Endothelial cell of umbilical vein (primary cell): ENCODE data around the gene MT1B.
A peak's percentile ranks its signal among the peaks of the same experiment; 100 is the strongest.

Source experiments
- CTCF ChIP-seq, 2 donors: IDR thresholded peaks; 1 replicate in 1 of 2; 2 replicates in 1 of 2; pipeline ENCODE4 v1.5.1; 2011; ENCODE audit warnings: low read length in 2 of 2, mild to moderate bottlenecking in 2 of 2, moderate library complexity in 2 of 2, control low read depth in 1 of 2, inconsistent platforms in 1 of 2, low read depth in 1 of 2; ENCODE audit not compliant: insufficient read depth in 1 of 2; ENCODE audit errors: extremely low read depth in 1 of 2
- JUN ChIP-seq: IDR thresholded peaks from 2 replicates; pipeline ENCODE4 v1.6.1; 2011; ENCODE audit warnings: borderline replicate concordance, low read depth; ENCODE audit not compliant: insufficient read length, insufficient read depth

DNA sequence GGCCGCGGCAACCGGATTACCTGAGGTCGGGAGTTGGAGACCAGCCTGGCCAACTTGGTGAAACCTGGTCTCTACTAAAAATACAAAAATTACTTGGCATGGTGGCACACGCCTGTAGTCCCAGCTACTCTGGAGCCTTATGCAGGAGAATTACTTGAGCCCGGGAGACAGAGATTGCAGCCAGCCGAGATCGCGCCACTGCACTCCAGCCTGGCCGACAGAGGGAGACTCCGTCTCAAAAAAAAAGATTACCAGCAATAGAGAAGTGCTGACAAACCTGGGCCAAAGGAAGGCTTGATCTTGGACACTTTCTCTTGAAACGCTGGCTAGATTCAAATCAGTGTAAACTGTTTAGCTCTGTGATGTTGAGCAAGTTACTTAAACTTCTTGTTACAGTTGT, 22.2 kb downstream of the MT1B start:
- TF ChIP-seq JUN (no peak), CTCF (IDR thresholded peaks at IDR 0.05; ENCODE audit: extremely low read depth in 1 of 2, insufficient read depth in 1 of 2, low read depth in 1 of 2, low read length in 2 of 2) (peak; percentile 22 to 59)
